Mammary epithelial cell (primary cell): ENCODE data around the gene DGKI.

Source experiments
- EZH2 ChIP-seq: IDR thresholded peaks from 2 replicates; pipeline ENCODE4 v1.6.1; 2012; ENCODE audit warnings: low read length, inconsistent platforms, borderline replicate concordance
- TF ChIP-seq, protein P1 (sequence below), 2 donors: IDR thresholded peaks in 1 of 2; conservative IDR thresholded peaks in 1 of 2; 2 replicates each; pipeline ENCODE4 v1.5.1; 2011 to 2012; ENCODE audit warnings: inconsistent platforms in 2 of 2, low read length in 2 of 2, mild to moderate bottlenecking in 2 of 2, control low read depth in 1 of 2, low read depth in 1 of 2; ENCODE audit not compliant: insufficient read depth in 1 of 2; ENCODE audit errors: extremely low read depth in 1 of 2

DNA sequence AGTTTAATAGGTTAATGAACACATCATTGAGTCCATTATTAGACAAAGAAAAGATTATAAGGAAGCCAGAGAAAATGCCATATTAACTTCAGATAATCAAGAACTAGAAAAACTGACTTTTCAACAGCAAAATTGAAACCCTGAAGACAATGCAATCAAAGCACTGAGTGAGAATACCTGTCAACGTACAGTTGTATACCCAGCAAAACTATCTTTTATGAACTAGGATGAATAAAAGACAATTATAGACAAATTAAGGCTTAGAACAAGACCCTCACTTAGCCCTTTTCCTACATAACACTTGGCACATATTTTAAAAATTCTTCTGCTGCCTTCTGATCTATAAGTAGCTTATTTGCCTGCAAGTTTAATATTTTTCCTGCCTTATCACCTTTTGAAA is 19.0 kb upstream of the DGKI start:
- TF ChIP-seq, protein P1, sequence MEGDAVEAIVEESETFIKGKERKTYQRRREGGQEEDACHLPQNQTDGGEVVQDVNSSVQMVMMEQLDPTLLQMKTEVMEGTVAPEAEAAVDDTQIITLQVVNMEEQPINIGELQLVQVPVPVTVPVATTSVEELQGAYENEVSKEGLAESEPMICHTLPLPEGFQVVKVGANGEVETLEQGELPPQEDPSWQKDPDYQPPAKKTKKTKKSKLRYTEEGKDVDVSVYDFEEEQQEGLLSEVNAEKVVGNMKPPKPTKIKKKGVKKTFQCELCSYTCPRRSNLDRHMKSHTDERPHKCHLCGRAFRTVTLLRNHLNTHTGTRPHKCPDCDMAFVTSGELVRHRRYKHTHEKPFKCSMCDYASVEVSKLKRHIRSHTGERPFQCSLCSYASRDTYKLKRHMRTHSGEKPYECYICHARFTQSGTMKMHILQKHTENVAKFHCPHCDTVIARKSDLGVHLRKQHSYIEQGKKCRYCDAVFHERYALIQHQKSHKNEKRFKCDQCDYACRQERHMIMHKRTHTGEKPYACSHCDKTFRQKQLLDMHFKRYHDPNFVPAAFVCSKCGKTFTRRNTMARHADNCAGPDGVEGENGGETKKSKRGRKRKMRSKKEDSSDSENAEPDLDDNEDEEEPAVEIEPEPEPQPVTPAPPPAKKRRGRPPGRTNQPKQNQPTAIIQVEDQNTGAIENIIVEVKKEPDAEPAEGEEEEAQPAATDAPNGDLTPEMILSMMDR (conservative IDR thresholded peaks at IDR 0.05 in 1 of 2, IDR thresholded peaks at IDR 0.05 in 1 of 2; ENCODE audit: extremely low read depth in 1 of 2, insufficient read depth in 1 of 2, low read depth in 1 of 2, low read length in 2 of 2): no peak
- TF ChIP-seq EZH2: no peak
